ENCODE measurements around the gene MBNL1. TPM values are rescaled to one million over a fixed set of nuclear protein-coding genes. Genes with fewer than 3 reads are reported as not detected.

Gene MBNL1
- total RNA-seq, 6 experiments from 2014 or later: 200 to 291 (median 244) TPM

GRCh38 chr3:152315623-152316022 is 46.9 kb downstream of the MBNL1 start:
- Mint-ChIP-seq H3K27ac (peak overlapping the region; percentile 36; the same call in 1 of the 2 replicates), H3K4me1 (ENCODE audit: low read depth) (peaks cover 73% of the 10 kb centered on the region), H3K4me3 (peak overlapping the region; percentile 7; the same call in 1 of the 2 replicates), H3K36me3 (ENCODE audit: low read depth) (peaks cover 30% of the 10 kb centered on the region), H3K9me3 (no peaks in the 10 kb centered on the region), H3K27me3 (ENCODE audit: insufficient read depth) (no peaks in the 10 kb centered on the region; the same call in 1 of the 2 replicates)
- DNase-seq: no peak
- no peak for TF ChIP-seq CTCF (IDR thresholded peaks at IDR 0.05)

GRCh38 chr3:152316318-152316717 is 47.6 kb downstream of the MBNL1 start:
- TF ChIP-seq CTCF (IDR thresholded peaks at IDR 0.05): no peak
- Mint-ChIP-seq H3K9me3 (no peaks in the 10 kb centered on the region), H3K36me3 (ENCODE audit: low read depth) (peaks cover 36% of the 10 kb centered on the region), H3K27ac (peak overlapping the region; percentile 36; the same call in 1 of the 2 replicates), H3K27me3 (ENCODE audit: insufficient read depth) (no peaks in the 10 kb centered on the region; the same call in 1 of the 2 replicates), H3K4me3 (no peak overlapping the region), H3K4me1 (ENCODE audit: low read depth) (peaks cover 77% of the 10 kb centered on the region)
- DNase-seq: no peak

DNA sequence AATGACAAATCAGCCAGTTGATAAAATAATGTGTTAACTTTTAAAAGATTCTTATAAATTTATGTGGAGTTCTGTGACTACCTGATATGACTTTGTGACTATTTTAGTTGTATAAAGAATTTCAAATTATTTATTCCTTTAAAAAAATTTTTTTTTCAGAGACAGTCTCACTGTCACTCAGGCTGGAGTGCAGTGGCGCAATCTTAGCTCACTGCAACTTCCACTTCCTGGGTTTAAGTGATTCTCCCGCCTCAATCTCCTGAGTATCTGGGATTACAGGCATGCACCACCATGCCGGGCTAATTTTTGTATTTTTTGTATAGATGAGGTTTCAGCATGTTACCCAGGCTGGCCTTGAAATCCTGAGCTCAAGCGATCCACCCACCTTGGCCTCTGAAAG is 48.5 kb downstream of the MBNL1 start:
- Mint-ChIP-seq H3K27ac (peak overlapping the region; percentile 81), H3K4me1 (ENCODE audit: low read depth) (peaks cover 86% of the 10 kb centered on the region), H3K27me3 (ENCODE audit: insufficient read depth) (no peaks in the 10 kb centered on the region; the same call in 1 of the 2 replicates)

GRCh38 chr3:152317956-152318355 is 49.2 kb downstream of the MBNL1 start:
- Mint-ChIP-seq H3K4me1 (ENCODE audit: low read depth) (peaks cover 93% of the 10 kb centered on the region), H3K4me3 (peak overlapping the region; percentile 64)

More for the DNA sequence above, 48.5 kb downstream of the MBNL1 start:
- DNase-seq: no peak
- H3K4me3 Mint-ChIP-seq: peak overlapping the region; percentile 64
- peaks cover 41% of the 10 kb centered on the region for H3K36me3 Mint-ChIP-seq (ENCODE audit: low read depth)
- no peak for TF ChIP-seq CTCF (IDR thresholded peaks at IDR 0.05)
- H3K9me3 Mint-ChIP-seq: no peaks in the 10 kb centered on the region

GRCh38 chr3:152318512-152318911 is 49.8 kb downstream of the MBNL1 start:
- Mint-ChIP-seq H3K36me3 (ENCODE audit: low read depth) (peaks cover 38% of the 10 kb centered on the region), H3K4me1 (ENCODE audit: low read depth) (peaks cover 94% of the 10 kb centered on the region), H3K4me3 (peak overlapping the region; percentile 64), H3K27ac (peak overlapping the region; percentile 81), H3K9me3 (no peaks in the 10 kb centered on the region), H3K27me3 (ENCODE audit: insufficient read depth) (no peaks in the 10 kb centered on the region; the same call in 1 of the 2 replicates)
- TF ChIP-seq CTCF (IDR thresholded peaks at IDR 0.05): no peak
- no peak for DNase-seq

More at GRCh38 chr3:152317956-152318355, 49.2 kb downstream of the MBNL1 start:
- Mint-ChIP-seq H3K27ac (peak overlapping the region; percentile 81), H3K9me3 (no peaks in the 10 kb centered on the region), H3K36me3 (ENCODE audit: low read depth) (peaks cover 36% of the 10 kb centered on the region), H3K27me3 (ENCODE audit: insufficient read depth) (no peaks in the 10 kb centered on the region; the same call in 1 of the 2 replicates)
- peak; percentile 88 for DNase-seq
- no peak for TF ChIP-seq CTCF (IDR thresholded peaks at IDR 0.05)
